ENCODE results near the gene MMD2.
"Not testable (repeated sequence)": the region's sequence is repeated elsewhere in the genome, so short reads cannot be mapped to it uniquely, and the experiment has no call there.

Gene MMD2

DNA sequence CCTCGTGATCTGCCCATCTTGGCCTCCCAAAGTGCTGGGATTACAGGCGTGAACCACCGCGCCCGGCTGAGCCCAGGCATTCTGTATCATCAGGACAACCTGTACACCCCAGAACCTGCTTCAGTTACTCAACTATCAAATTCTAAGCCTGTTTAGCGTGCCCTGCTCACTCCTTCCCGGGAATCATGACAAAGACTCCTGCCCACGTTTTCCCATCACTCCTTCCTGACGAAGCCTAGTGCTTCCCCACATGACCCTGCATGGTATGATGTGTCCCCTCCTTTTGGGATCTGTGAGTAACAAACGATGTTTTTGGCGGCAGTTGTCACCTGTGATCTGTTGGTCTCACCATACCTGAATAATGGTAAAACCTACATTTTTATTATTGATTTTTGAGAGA lies 63.2 kb downstream of the MMD2 start:
- no peaks in the 10 kb centered on the region for H3K4me1 ChIP-seq (ENCODE audit: control insufficient read depth in 1 of 2, insufficient read depth in 2 of 2, low read length in 2 of 2)
- no peaks in the 10 kb centered on the region for H3K27me3 ChIP-seq (ENCODE audit: control insufficient read depth in 1 of 2, insufficient read depth in 2 of 2, low read length in 2 of 2)
- no peak overlapping the region for H3K9ac ChIP-seq (ENCODE audit: low read depth in 1 of 2, low read length in 2 of 2)
- H3K9me3 ChIP-seq (ENCODE audit: control insufficient read depth in 1 of 2, low read length in 2 of 2) = peaks cover 0 to 5% of the 10 kb centered on the region in 2 donors
- no peak overlapping the region for H3K4me3 ChIP-seq (ENCODE audit: low read depth in 1 of 2, low read length in 2 of 2)
- H3K36me3 ChIP-seq (ENCODE audit: control insufficient read depth in 1 of 2, insufficient read depth in 2 of 2, low read length in 2 of 2) = no peaks in the 10 kb centered on the region
- H3K27ac ChIP-seq (ENCODE audit: low read depth, low read length) = no peak overlapping the region

DNA sequence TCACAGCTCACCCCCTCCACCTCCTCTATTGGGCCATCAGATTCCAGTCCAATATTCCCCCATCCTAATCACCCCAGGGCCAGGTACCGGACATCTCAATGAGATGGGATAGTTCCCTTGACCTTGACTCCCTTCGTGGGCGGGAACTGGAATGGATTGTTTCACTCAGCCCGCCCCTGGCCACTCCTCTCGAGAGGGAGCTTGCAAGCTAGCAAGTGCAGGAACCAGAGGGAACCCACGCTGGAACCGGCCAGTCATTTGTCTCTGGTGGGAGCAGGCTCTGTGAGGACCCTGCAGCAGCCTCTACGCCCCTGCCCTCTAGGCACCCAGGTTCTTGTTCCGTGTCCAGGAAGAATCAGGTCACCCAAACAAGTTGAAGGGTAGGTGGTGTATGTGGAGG lies 64.5 kb downstream of the MMD2 start:
- Histone ChIP-seq H3K4me1 (ENCODE audit: control insufficient read depth in 1 of 2, insufficient read depth in 2 of 2, low read length in 2 of 2) (no peaks in the 10 kb centered on the region), H3K4me3 (ENCODE audit: low read depth in 1 of 2, low read length in 2 of 2) (no peak overlapping the region), H3K9me3 (ENCODE audit: control insufficient read depth in 1 of 2, low read length in 2 of 2) (peaks cover 0 to 5% of the 10 kb centered on the region in 2 donors), H3K27me3 (ENCODE audit: control insufficient read depth in 1 of 2, insufficient read depth in 2 of 2, low read length in 2 of 2) (no peaks in the 10 kb centered on the region), H3K9ac (ENCODE audit: low read depth in 1 of 2, low read length in 2 of 2) (no peak overlapping the region), H3K36me3 (ENCODE audit: control insufficient read depth in 1 of 2, insufficient read depth in 2 of 2, low read length in 2 of 2) (no peaks in the 10 kb centered on the region), H3K27ac (ENCODE audit: low read depth, low read length) (no peak overlapping the region)

DNA sequence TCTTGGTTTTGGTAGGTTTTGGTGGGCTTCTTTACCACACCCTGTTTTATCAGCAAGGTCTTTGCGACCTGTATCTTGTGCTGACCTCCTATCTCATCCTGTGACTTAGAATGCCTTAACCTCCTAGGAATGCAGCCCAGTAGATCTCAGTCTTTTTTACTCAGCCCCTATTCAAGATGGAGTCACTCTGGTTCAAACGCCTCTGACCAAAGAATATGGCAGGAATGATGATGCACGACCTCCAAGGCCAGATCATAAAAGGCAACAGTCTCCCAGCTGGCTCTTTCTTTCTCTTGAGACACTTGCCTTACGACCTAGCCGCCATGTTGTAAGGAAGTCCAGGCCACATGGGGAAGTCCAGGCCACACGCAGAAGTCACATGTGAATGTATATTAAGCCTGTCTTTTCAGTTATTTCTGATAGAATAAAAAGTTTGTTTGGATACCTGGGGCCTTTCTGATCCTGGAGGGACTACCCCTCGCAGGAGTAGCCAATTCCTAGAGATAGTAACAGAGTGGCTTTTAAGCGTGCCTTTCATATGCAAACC lies 65.0 kb downstream of the MMD2 start:
- H3K9me3 ChIP-seq (ENCODE audit: control insufficient read depth in 1 of 2, low read length in 2 of 2) = peaks cover 0 to 5% of the 10 kb centered on the region in 2 donors
- no peak overlapping the region for H3K4me3 ChIP-seq (ENCODE audit: low read depth in 1 of 2, low read length in 2 of 2)
- H3K27me3 ChIP-seq (ENCODE audit: control insufficient read depth in 1 of 2, insufficient read depth in 2 of 2, low read length in 2 of 2) = no peaks in the 10 kb centered on the region
- H3K9ac ChIP-seq (ENCODE audit: low read depth in 1 of 2, low read length in 2 of 2) = no peak overlapping the region
- H3K4me1 ChIP-seq (ENCODE audit: control insufficient read depth in 1 of 2, insufficient read depth in 2 of 2, low read length in 2 of 2) = no peaks in the 10 kb centered on the region
- H3K27ac ChIP-seq (ENCODE audit: low read depth, low read length) = no peak overlapping the region
- no peaks in the 10 kb centered on the region for H3K36me3 ChIP-seq (ENCODE audit: control insufficient read depth in 1 of 2, insufficient read depth in 2 of 2, low read length in 2 of 2)

DNA sequence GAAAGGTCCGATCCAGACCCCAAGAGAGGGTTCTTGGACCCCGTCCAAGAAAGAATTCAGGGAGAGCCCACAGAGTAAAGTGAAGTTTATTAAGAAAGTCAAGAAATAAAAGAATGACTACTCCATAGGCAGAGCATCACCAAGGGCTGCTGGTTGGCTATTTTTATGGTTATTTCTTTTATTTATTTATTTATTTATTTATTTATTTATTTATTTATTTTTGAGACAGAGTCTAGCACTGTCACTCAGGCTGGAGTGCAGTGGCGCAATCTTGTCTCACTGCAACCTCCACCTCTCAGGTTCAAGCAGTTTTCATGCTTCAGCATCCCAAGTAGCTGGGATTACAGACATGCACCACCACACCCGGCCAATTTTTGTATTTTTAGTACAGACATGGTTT lies 65.8 kb downstream of the MMD2 start:
- not testable (repeated sequence) for H3K9ac ChIP-seq (ENCODE audit: low read depth in 1 of 2, low read length in 2 of 2); H3K4me3 ChIP-seq (ENCODE audit: low read depth in 1 of 2, low read length in 2 of 2)

DNA sequence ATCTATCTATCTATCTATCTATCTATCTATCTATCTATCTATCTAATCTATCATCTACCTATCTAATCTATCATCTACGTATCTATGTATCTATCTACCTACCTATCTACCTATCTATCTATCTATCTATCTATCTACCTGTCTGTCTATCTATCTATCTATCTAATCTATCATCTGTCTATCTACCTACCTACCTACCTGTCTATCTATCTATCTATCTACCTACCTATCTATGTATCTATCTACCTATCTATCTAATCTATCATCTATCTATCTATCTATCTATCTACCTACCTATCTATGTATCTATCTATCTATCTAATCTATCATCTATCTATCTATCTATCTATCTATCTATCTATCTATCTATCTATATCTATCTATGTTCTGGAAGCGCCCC lies 67.5 kb downstream of the MMD2 start:
- H3K27me3 ChIP-seq (ENCODE audit: control insufficient read depth in 1 of 2, insufficient read depth in 2 of 2, low read length in 2 of 2); H3K4me1 ChIP-seq (ENCODE audit: control insufficient read depth in 1 of 2, insufficient read depth in 2 of 2, low read length in 2 of 2); H3K36me3 ChIP-seq (ENCODE audit: control insufficient read depth in 1 of 2, insufficient read depth in 2 of 2, low read length in 2 of 2); H3K9me3 ChIP-seq (ENCODE audit: control insufficient read depth in 1 of 2, low read length in 2 of 2); H3K4me3 ChIP-seq (ENCODE audit: low read depth in 1 of 2, low read length in 2 of 2); H3K27ac ChIP-seq (ENCODE audit: low read depth, low read length); H3K9ac ChIP-seq (ENCODE audit: low read depth in 1 of 2, low read length in 2 of 2): not testable (repeated sequence)

More for the DNA sequence above, 65.8 kb downstream of the MMD2 start:
- not testable (repeated sequence) for H3K9me3 ChIP-seq (ENCODE audit: control insufficient read depth in 1 of 2, low read length in 2 of 2); H3K27ac ChIP-seq (ENCODE audit: low read depth, low read length); H3K36me3 ChIP-seq (ENCODE audit: control insufficient read depth in 1 of 2, insufficient read depth in 2 of 2, low read length in 2 of 2); H3K4me1 ChIP-seq (ENCODE audit: control insufficient read depth in 1 of 2, insufficient read depth in 2 of 2, low read length in 2 of 2); H3K27me3 ChIP-seq (ENCODE audit: control insufficient read depth in 1 of 2, insufficient read depth in 2 of 2, low read length in 2 of 2)

DNA sequence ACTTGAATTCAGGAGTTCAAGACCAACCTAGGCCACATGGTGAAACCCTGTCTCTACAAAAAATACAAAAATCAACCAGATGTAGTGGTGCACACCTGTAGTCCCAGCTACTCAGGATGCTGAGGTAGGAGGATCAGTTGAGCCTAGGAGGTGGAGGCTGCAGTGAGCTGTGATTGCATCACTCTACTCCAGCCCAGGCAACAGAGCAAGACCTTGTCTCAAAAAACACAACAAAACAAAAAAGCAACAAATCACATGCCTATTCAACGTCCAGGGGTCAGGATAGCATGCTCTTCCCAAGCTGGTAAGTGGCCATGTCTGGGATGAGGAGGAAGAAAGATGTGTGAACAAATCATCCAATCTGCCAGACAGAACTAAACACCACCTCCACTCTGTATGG lies 69.3 kb downstream of the MMD2 start:
- no peaks in the 10 kb centered on the region for H3K4me1 ChIP-seq (ENCODE audit: control insufficient read depth in 1 of 2, insufficient read depth in 2 of 2, low read length in 2 of 2)
- peaks cover 0 to 5% of the 10 kb centered on the region in 2 donors for H3K9me3 ChIP-seq (ENCODE audit: control insufficient read depth in 1 of 2, low read length in 2 of 2)
- no peak overlapping the region for H3K9ac ChIP-seq (ENCODE audit: low read depth in 1 of 2, low read length in 2 of 2)
- H3K27me3 ChIP-seq (ENCODE audit: control insufficient read depth in 1 of 2, insufficient read depth in 2 of 2, low read length in 2 of 2) = no peaks in the 10 kb centered on the region
- no peak overlapping the region for H3K4me3 ChIP-seq (ENCODE audit: low read depth in 1 of 2, low read length in 2 of 2)
- no peak overlapping the region for H3K27ac ChIP-seq (ENCODE audit: low read depth, low read length)
- H3K36me3 ChIP-seq (ENCODE audit: control insufficient read depth in 1 of 2, insufficient read depth in 2 of 2, low read length in 2 of 2) = no peaks in the 10 kb centered on the region

DNA sequence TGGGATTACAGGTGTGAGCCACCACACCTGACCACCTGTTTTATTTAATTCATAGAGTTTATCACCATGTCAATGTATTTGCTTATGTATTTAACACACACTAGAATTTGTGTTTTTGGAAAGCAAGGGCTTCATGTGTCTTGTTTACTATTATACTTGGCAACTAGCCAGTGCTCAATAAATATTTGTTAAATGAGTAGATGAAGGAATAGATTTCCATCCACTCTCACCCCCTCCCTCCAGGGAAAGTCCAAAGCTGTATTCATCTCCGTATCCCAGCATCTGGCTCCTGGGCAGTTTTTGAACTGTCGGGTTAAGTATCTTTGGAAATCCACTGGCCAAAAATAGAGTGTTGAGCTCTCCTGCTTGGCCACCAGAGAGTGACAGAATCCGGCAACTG lies 70.8 kb downstream of the MMD2 start:
- no peak overlapping the region for H3K9ac ChIP-seq (ENCODE audit: low read depth in 1 of 2, low read length in 2 of 2)
- peaks cover 0 to 4% of the 10 kb centered on the region in 2 donors for H3K27me3 ChIP-seq (ENCODE audit: control insufficient read depth in 1 of 2, insufficient read depth in 2 of 2, low read length in 2 of 2)
- H3K36me3 ChIP-seq (ENCODE audit: control insufficient read depth in 1 of 2, insufficient read depth in 2 of 2, low read length in 2 of 2) = no peaks in the 10 kb centered on the region
- no peak overlapping the region for H3K27ac ChIP-seq (ENCODE audit: low read depth, low read length)
- no peaks in the 10 kb centered on the region for H3K4me1 ChIP-seq (ENCODE audit: control insufficient read depth in 1 of 2, insufficient read depth in 2 of 2, low read length in 2 of 2)
- H3K4me3 ChIP-seq (ENCODE audit: low read depth in 1 of 2, low read length in 2 of 2) = no peak overlapping the region
- no peaks in the 10 kb centered on the region for H3K9me3 ChIP-seq (ENCODE audit: control insufficient read depth in 1 of 2, low read length in 2 of 2)

DNA sequence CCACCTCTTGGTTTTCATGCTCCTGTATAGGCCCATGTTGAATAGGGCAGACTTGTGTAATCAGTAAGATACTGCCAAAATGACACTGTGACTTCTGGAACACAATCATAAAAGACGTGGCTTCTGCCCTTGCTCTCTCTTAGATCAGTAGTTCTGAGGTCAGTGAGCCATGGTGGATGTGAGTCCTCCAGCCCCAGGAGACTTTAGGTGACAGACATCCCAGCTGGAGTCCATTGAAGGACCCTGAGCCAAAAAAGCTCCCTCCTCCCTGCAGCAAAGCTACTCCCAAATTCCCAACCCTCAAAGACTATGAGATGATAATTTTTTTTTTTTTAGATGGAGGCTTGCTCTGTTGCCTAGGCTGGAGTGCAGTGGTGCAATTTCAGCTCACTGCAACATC lies 72.3 kb downstream of the MMD2 start:
- no peak overlapping the region for H3K4me3 ChIP-seq (ENCODE audit: low read depth in 1 of 2, low read length in 2 of 2)
- peaks cover 11 to 14% of the 10 kb centered on the region in 2 donors for H3K27me3 ChIP-seq (ENCODE audit: control insufficient read depth in 1 of 2, insufficient read depth in 2 of 2, low read length in 2 of 2)
- H3K9me3 ChIP-seq (ENCODE audit: control insufficient read depth in 1 of 2, low read length in 2 of 2) = no peaks in the 10 kb centered on the region
- H3K9ac ChIP-seq (ENCODE audit: low read depth in 1 of 2, low read length in 2 of 2) = no peak overlapping the region
- no peaks in the 10 kb centered on the region for H3K36me3 ChIP-seq (ENCODE audit: control insufficient read depth in 1 of 2, insufficient read depth in 2 of 2, low read length in 2 of 2)
- peaks cover 0 to 4% of the 10 kb centered on the region in 2 donors for H3K4me1 ChIP-seq (ENCODE audit: control insufficient read depth in 1 of 2, insufficient read depth in 2 of 2, low read length in 2 of 2)
- no peak overlapping the region for H3K27ac ChIP-seq (ENCODE audit: low read depth, low read length)

DNA sequence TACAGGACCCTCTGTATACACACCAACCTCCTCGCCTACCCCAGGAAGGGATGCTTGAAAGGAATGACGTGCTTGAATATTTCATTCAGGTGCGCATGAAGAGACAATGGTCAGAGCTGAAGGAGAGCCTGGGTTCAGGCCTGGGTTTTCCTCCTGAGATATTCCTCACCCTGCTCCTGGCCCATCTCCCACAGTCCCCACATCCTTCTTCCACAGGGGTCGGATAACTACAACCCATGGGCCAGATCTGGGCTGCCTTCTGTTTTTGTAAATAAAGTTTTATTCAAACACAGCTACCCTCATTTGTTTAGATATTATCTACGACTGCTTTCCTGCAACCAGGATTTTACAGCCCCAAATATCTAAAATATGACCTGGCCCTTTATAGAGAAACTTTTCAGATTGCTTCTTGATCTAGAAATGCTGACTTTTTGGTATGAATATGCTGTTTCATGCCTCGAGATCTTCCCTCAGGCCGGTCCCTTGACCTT lies 73.6 kb downstream of the MMD2 start:
- Histone ChIP-seq H3K4me3 (ENCODE audit: low read depth in 1 of 2, low read length in 2 of 2) (no peak overlapping the region), H3K9me3 (ENCODE audit: control insufficient read depth in 1 of 2, low read length in 2 of 2) (no peaks in the 10 kb centered on the region), H3K9ac (ENCODE audit: low read depth in 1 of 2, low read length in 2 of 2) (no peak overlapping the region), H3K27ac (ENCODE audit: low read depth, low read length) (no peak overlapping the region), H3K27me3 (ENCODE audit: control insufficient read depth in 1 of 2, insufficient read depth in 2 of 2, low read length in 2 of 2) (peaks cover 11 to 14% of the 10 kb centered on the region in 2 donors), H3K36me3 (ENCODE audit: control insufficient read depth in 1 of 2, insufficient read depth in 2 of 2, low read length in 2 of 2) (no peaks in the 10 kb centered on the region), H3K4me1 (ENCODE audit: control insufficient read depth in 1 of 2, insufficient read depth in 2 of 2, low read length in 2 of 2) (peaks cover 0 to 4% of the 10 kb centered on the region in 2 donors)

DNA sequence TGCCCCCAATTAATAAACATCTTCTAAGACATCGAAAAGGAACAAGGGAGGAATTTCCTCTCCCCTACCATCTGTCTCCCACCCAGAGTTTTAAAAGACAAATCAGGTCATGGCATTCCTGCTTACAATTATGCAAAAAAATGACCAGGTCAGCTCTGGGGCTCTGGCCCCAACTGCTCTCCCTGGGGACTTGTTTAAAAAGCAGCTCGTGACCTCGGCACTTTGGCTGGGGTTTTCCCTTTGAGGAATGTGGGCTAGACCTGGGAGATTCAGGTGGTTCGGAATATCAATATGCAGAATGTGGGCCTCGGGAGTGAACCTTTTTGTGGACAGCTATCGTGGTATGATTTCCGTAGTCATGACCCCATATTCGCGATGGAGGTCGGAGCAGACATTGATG lies 74.8 kb downstream of the MMD2 start:
- Histone ChIP-seq H3K4me1 (ENCODE audit: control insufficient read depth in 1 of 2, insufficient read depth in 2 of 2, low read length in 2 of 2) (peaks cover 0 to 4% of the 10 kb centered on the region in 2 donors), H3K9me3 (ENCODE audit: control insufficient read depth in 1 of 2, low read length in 2 of 2) (no peaks in the 10 kb centered on the region), H3K27me3 (ENCODE audit: control insufficient read depth in 1 of 2, insufficient read depth in 2 of 2, low read length in 2 of 2) (peaks cover 11 to 14% of the 10 kb centered on the region in 2 donors), H3K4me3 (ENCODE audit: low read depth in 1 of 2, low read length in 2 of 2) (no peak overlapping the region), H3K9ac (ENCODE audit: low read depth in 1 of 2, low read length in 2 of 2) (no peak overlapping the region), H3K36me3 (ENCODE audit: control insufficient read depth in 1 of 2, insufficient read depth in 2 of 2, low read length in 2 of 2) (no peaks in the 10 kb centered on the region), H3K27ac (ENCODE audit: low read depth, low read length) (no peak overlapping the region)

Measured in duodenal mucosa (tissue), 2 donors.